ENCODE measurements around the gene AHNAK. TPM values are rescaled to one million over a fixed set of nuclear protein-coding genes. Genes with fewer than 3 reads are reported as not detected.

AHNAK gene
- total RNA-seq, 1 donor from 2014 or later, result 226 TPM

DNA sequence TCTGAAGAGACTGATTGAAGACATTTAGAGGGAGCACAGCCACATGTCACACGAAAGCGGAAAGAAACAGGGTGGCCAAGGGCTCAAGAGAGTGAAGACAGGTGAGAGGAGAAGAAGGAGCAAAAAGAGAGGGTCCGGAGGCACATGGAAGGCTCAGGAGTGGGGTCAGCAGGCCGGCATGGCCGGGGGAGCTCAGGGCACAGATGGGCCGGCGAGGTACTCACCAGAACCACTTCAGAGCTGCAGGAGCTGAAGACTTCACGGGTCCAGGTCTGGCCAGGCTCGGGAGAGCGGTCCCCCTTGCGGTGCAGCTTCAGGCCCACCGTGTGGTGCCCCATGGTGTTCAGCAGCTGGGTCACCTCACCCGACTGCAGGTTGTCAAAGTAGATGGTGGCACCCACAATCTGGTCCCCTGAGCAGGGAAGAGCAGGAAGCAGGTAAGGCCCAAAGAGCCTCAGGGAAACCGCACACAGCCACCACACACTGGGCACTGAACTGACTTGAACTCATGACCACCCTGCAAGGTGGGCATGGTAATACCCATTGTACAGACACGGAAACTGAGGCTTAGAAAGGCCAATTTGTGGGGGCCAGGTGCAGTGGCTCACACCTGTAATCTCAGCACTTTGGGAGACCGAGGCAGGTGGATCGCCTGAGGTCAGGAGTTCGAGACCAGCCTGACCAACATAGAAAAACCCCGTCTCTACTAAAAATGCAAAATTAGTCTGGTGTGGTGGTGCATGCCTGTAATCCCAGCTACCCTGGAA, 11.6 kb downstream of the AHNAK start:
- Histone ChIP-seq H3K36me3 (ENCODE audit: control insufficient read depth, insufficient read depth, low read length) (peaks cover 11% of the 10 kb centered on the region), H3K4me3 (ENCODE audit: low read depth, low read length) (no peak overlapping the region), H3K27me3 (ENCODE audit: control insufficient read depth, insufficient read depth, low read length) (no peaks in the 10 kb centered on the region)
- TF ChIP-seq, protein P1, sequence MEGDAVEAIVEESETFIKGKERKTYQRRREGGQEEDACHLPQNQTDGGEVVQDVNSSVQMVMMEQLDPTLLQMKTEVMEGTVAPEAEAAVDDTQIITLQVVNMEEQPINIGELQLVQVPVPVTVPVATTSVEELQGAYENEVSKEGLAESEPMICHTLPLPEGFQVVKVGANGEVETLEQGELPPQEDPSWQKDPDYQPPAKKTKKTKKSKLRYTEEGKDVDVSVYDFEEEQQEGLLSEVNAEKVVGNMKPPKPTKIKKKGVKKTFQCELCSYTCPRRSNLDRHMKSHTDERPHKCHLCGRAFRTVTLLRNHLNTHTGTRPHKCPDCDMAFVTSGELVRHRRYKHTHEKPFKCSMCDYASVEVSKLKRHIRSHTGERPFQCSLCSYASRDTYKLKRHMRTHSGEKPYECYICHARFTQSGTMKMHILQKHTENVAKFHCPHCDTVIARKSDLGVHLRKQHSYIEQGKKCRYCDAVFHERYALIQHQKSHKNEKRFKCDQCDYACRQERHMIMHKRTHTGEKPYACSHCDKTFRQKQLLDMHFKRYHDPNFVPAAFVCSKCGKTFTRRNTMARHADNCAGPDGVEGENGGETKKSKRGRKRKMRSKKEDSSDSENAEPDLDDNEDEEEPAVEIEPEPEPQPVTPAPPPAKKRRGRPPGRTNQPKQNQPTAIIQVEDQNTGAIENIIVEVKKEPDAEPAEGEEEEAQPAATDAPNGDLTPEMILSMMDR (IDR thresholded peaks at IDR 0.05; ENCODE audit: insufficient read depth, low read length, poor library complexity, severe bottlenecking), result no peak
- no peak for DNase-seq (ENCODE audit: low read depth)

DNA sequence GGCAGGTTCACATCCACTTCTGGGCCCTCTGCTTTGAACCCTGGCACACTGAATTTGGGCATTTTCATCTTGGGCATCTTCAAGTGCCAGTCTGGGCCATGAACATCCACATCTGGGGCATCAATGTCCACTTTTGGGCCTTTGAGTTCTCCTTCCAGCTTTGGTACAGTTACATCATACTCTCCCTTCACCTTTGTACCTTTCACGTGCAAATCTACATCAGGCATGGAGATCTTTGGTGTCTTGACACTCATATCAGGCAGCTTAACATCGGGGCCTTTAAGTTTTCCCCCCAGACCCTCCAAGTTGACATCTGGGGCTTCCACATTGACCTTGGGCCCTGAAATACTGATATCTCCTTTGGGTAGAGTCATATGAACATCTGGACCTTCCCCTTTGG, 14.5 kb downstream of the AHNAK start:
- DNase-seq (ENCODE audit: low read depth), result no peak
- TF ChIP-seq, protein P1 (IDR thresholded peaks at IDR 0.05; ENCODE audit: insufficient read depth, low read length, poor library complexity, severe bottlenecking), result no peak
- Histone ChIP-seq H3K36me3 (ENCODE audit: control insufficient read depth, insufficient read depth, low read length) (peaks cover 11% of the 10 kb centered on the region), H3K4me3 (ENCODE audit: low read depth, low read length) (no peak overlapping the region), H3K27me3 (ENCODE audit: control insufficient read depth, insufficient read depth, low read length) (no peaks in the 10 kb centered on the region)

DNA sequence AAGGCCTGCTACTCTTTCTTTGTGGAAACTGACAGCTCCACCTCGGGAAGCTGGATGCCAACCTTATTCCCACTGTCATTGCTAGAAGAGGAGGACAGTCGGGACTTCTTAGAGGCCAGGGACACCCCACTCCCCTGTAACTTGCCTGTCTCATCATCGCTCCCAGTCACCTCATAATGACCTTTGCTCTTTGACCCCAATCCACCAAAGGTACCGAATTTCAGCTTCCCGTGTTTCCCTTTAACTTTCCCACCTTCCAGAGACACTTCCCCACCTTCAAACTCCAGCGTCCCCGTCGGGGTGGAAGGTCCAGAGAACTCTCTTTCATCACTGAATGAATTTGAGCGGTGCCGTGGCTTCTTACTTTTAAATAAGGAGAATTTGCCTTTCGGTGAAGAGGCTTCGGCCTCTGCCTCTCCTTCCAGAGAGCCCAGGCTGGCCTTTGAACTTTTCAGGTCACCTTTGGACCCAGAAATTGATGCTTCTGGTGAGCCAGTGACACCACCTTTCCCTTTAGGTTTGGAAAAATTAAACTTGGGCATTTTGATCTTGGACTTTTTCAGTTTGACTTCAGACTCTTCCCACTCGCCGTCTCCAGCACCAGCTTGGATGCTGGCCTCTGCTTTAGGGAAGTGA, 29.8 kb downstream of the AHNAK start:
- TF ChIP-seq, protein P1 (IDR thresholded peaks at IDR 0.05; ENCODE audit: insufficient read depth, low read length, poor library complexity, severe bottlenecking), result no peak
- H3K4me3 ChIP-seq (ENCODE audit: low read depth, low read length), result no peak overlapping the region
- peaks cover 4% of the 10 kb centered on the region for H3K36me3 ChIP-seq (ENCODE audit: control insufficient read depth, insufficient read depth, low read length)
- no peak for DNase-seq (ENCODE audit: low read depth)
- no peaks in the 10 kb centered on the region for H3K27me3 ChIP-seq (ENCODE audit: control insufficient read depth, insufficient read depth, low read length)

DNA sequence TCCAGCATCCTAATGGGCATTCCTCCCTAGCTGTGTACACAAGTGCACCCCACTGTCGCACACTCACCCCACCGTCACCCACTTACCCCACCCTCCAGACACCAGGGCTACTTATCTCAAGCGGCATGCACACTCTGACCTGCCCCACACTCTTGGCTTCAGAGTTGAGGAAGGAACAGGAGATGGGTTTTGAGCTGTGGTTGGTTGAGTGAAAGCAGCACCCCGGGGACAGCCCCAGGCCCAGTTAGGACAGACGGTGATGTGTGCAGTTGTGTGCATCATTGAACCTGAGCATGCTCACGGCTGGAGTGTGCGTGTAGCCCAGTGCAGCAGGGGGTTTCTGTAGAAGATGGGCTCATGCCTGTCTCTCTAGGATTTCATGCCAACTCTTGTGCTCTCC, 32.5 kb downstream of the AHNAK start:
- peaks cover 4% of the 10 kb centered on the region for H3K36me3 ChIP-seq (ENCODE audit: control insufficient read depth, insufficient read depth, low read length)
- TF ChIP-seq, protein P1 (IDR thresholded peaks at IDR 0.05; ENCODE audit: insufficient read depth, low read length, poor library complexity, severe bottlenecking), result no peak
- H3K27me3 ChIP-seq (ENCODE audit: control insufficient read depth, insufficient read depth, low read length), result no peaks in the 10 kb centered on the region
- H3K4me3 ChIP-seq (ENCODE audit: low read depth, low read length), result no peak overlapping the region
- DNase-seq (ENCODE audit: low read depth), result no peak

DNA sequence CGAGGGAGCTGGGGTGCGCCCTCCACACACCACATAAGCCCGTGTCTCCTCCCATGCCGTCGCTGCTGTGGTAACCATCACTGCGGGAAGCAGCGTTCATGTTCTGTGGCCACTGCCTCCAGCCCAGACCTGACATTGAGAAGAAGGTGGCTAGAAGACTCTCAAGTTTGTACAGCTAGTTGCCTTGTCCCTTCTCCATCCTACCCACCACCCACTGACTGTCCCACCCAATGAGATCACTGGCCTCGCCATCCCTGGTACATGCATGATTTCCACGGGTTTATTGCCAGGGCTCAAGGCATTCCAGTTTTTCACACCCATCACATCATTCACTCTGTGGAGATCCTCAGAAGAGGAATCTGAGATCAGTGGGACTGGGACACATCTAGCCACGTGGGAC, 33.0 kb downstream of the AHNAK start:
- no peaks in the 10 kb centered on the region for H3K27me3 ChIP-seq (ENCODE audit: control insufficient read depth, insufficient read depth, low read length)
- no peak for DNase-seq (ENCODE audit: low read depth)
- H3K36me3 ChIP-seq (ENCODE audit: control insufficient read depth, insufficient read depth, low read length), result peaks cover 4% of the 10 kb centered on the region
- TF ChIP-seq, protein P1 (IDR thresholded peaks at IDR 0.05; ENCODE audit: insufficient read depth, low read length, poor library complexity, severe bottlenecking), result no peak
- H3K4me3 ChIP-seq (ENCODE audit: low read depth, low read length), result no peak overlapping the region

All from kidney epithelial cell (primary cell).